HCT116 (cell line): Measurements from ENCODE around the gene MYDGF.

Experiments used
- ATF3 ChIP-seq: IDR thresholded peaks from 2 replicates; pipeline ENCODE4 v1.6.1; 2012
- CTCF ChIP-seq, 3 experiments: fragments of 200-600 bp in 1 of 3; sonication (generic) in 1 of 3; IDR thresholded peaks in 2 of 3; conservative IDR thresholded peaks in 1 of 3; 2 replicates each; pipeline ENCODE4 v1.5.1; 2012 to 2017; ENCODE audit warnings: low read depth in 2 of 3, low read length in 2 of 3, antibody characterized with exemption in 1 of 3, borderline replicate concordance in 1 of 3, control low read depth in 1 of 3, mild to moderate bottlenecking in 1 of 3, mixed read lengths in 1 of 3, mixed run types in 1 of 3, moderate library complexity in 1 of 3; ENCODE audit not compliant: insufficient read depth in 1 of 3
- EGR1 ChIP-seq: IDR thresholded peaks from 2 replicates; pipeline ENCODE4 v1.6.1; 2012; ENCODE audit warnings: low read depth
- EZH2 ChIP-seq: fragments of 200-600 bp; sonication (generic); IDR thresholded peaks from 2 replicates; pipeline ENCODE4 v1.6.1; 2017; ENCODE audit warnings: antibody characterized with exemption, mixed run types
- EZH2phosphoT487 ChIP-seq: fragments of 200-600 bp; IDR thresholded peaks from 2 replicates; pipeline ENCODE4 v1.6.1; 2018; ENCODE audit warnings: antibody characterized with exemption, borderline replicate concordance
- MAX ChIP-seq: IDR thresholded peaks from 2 replicates; pipeline ENCODE4 v1.6.1; 2012
- POLR2AphosphoS5 ChIP-seq: IDR thresholded peaks from 2 replicates; pipeline ENCODE4 v1.6.1; 2011; ENCODE audit warnings: mild to moderate bottlenecking, low read depth, low read length, moderate library complexity
- TCF7L2 ChIP-seq: IDR thresholded peaks from 2 replicates; pipeline ENCODE4 v1.7.0; 2011; ENCODE audit warnings: borderline replicate concordance, inconsistent platforms; ENCODE audit not compliant: insufficient read depth, insufficient read length; ENCODE audit errors: extremely low read depth
- YY1 ChIP-seq: IDR thresholded peaks from 2 replicates; pipeline ENCODE4 v1.6.1; 2011; ENCODE audit warnings: low read length, low read depth, moderate library complexity, mild to moderate bottlenecking; ENCODE audit not compliant: insufficient replicate concordance; ENCODE audit errors: extremely low read depth
- ZBTB33 ChIP-seq: IDR thresholded peaks from 2 replicates; pipeline ENCODE4 v1.6.1; 2011; ENCODE audit warnings: mild to moderate bottlenecking, low read length, moderate library complexity; ENCODE audit not compliant: insufficient replicate concordance; ENCODE audit errors: extremely low read depth

GRCh38 chr19:4650159-4650558, 20.0 kb downstream of the MYDGF start:
- TF ChIP-seq POLR2AphosphoS5 (no peak), CTCF (IDR thresholded peaks at IDR 0.05 in 2 of 3, conservative IDR thresholded peaks at IDR 0.05 in 1 of 3; ENCODE audit: borderline replicate concordance in 1 of 3, insufficient read depth in 1 of 3, low read depth in 2 of 3, low read length in 2 of 3) (no peak), ZBTB33 (no peak), MAX (no peak), ATF3 (no peak), EZH2 (no peak), TCF7L2 (no peak), EZH2phosphoT487 (no peak), YY1 (no peak), EGR1 (no peak)
